ENCODE data around the gene USHBP1.

Gene USHBP1

GRCh38 chr19:17263712-17264640 is 569 bp downstream of the USHBP1 start:
- no peak for DNase-seq

GRCh38 chr19:17262557-17262956 is 2.0 kb downstream of the USHBP1 start:
- DNase-seq = no peak

- peak; percentile 76 to 87 (median 86) for DNase-seq
Measured at GRCh38 chr19:17260842-17261325, 3.7 kb downstream of the USHBP1 start.

GRCh38 chr19:17259934-17260333 is 4.6 kb downstream of the USHBP1 start:
- DNase-seq = no peak

GRCh38 chr19:17259118-17259780 is 5.3 kb downstream of the USHBP1 start:
- no peak for DNase-seq

GRCh38 chr19:17256130-17256529 is 8.4 kb downstream of the USHBP1 start:
- DNase-seq = no peak

- no peak for DNase-seq
Measured at GRCh38 chr19:17255150-17255621, 9.4 kb downstream of the USHBP1 start.

GRCh38 chr19:17254636-17255035 is 9.9 kb downstream of the USHBP1 start:
- DNase-seq = no peak

GRCh38 chr19:17249887-17250548 is 14.5 kb downstream of the USHBP1 start:
- no peak for DNase-seq

GRCh38 chr19:17248011-17248776 is 16.4 kb downstream of the USHBP1 start:
- DNase-seq = no peak

GRCh38 chr19:17246681-17247425 is 17.7 kb downstream of the USHBP1 start:
- DNase-seq = no peak

GRCh38 chr19:17245535-17245984 is 19.0 kb downstream of the USHBP1 start, which contains the start of gene NR2F6:
Gene NR2F6, minus strand, starts transcription at chr19:17245919. Its CDS starts 699 bp downstream, at chr19:17245220.
- no peak for DNase-seq

- no peak for DNase-seq
Measured at GRCh38 chr19:17244618-17245534, 19.7 kb downstream of the USHBP1 start.

- DNase-seq = no peak
Measured at GRCh38 chr19:17243830-17244617, 20.5 kb downstream of the USHBP1 start.

GRCh38 chr19:17243211-17243829 is 21.2 kb downstream of the USHBP1 start:
- no peak for DNase-seq

- DNase-seq = no peak
Measured at GRCh38 chr19:17242431-17243208, 21.9 kb downstream of the USHBP1 start.

GRCh38 chr19:17240826-17241399 is 23.6 kb downstream of the USHBP1 start:
- DNase-seq = no peak

Measured in activated naive CD4-positive, alpha-beta T cell (primary cell).